Fibroblast of mammary gland (primary cell): ENCODE results near the gene ETV7.

ENCODE experiments used
- DNase-seq: peaks from one replicate; pipeline ENCODE4 v3.0.0-alpha.2; 2010; ENCODE audit warnings: low read depth
- H3K4me3 ChIP-seq: 2 replicates; pipeline ENCODE4 v1.5.1; 2011; ENCODE audit warnings: low read depth, mild to moderate bottlenecking, low read length, moderate library complexity; ENCODE audit not compliant: control insufficient read depth
- CTCF ChIP-seq: conservative IDR thresholded peaks from 2 replicates; pipeline ENCODE4 v1.5.1; 2011; ENCODE audit warnings: low read depth, low read length, inconsistent platforms; ENCODE audit not compliant: control insufficient read depth, insufficient read depth

Gene ETV7

DNA sequence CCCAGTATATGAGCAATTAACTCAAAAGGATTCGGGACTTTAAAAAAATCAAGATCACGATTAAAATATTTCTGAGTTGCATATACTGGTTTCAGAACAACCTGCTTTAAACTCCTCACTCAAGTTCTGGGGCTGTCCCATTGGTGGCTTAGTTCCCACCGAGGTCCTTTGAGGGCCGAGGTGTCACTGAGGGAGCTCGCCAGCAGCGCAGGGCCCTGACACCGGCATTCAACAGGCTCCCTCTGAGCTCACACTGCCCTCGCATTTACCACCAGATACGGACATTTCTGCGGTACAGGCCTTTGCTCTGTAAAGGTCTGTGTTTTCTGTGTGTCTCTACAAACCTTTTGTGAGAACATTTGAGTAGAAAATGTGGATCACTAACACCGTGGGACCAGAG lies 26.4 kb downstream of the ETV7 start:
- H3K4me3 ChIP-seq, result no peak overlapping the region
- no peak for TF ChIP-seq CTCF
- DNase-seq, result no peak

- peak; percentile 81 for TF ChIP-seq CTCF
- DNase-seq, result peak; percentile 66
- no peak overlapping the region for H3K4me3 ChIP-seq
Measured at GRCh38 chr6:36360241-36361054, 27.0 kb downstream of the ETV7 start.

DNA sequence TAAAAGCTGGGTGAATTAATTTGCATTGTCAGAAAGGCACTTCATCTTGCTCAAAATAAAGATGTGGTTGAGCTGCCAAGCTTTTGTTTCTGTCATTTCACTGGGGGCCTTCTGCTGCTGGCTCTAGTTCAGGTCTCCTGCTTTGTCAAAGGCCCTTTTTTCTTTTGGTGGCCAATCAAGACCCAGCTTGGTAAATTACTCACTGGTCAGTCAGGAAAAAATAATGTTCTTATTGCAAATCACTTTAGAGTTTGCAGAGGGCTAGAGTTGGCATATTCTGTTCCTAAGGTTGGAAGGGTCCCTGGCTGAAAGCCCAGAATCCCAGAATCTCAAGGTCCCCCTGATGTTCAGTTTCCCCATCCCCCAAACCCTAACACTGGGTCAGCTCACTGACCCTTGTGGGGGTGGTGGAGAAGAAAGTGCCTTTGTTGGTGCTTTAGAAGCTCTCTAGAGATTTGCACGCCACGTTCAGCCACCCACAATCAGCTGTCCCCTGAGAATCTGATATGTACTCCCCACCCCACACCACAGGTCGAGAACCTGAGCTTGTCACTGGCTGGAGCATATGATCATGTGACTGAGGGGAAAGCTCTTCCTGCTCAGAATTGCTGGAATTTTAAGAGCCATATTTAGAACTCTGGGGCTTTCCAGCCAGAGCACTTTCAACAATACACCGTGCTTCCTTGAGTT lies 29.1 kb downstream of the ETV7 start:
- H3K4me3 ChIP-seq, result no peak overlapping the region
- DNase-seq, result peak; percentile 17
- TF ChIP-seq CTCF, result no peak

- no peak for DNase-seq
- TF ChIP-seq CTCF, result no peak
- no peak overlapping the region for H3K4me3 ChIP-seq
Measured at GRCh38 chr6:36357872-36358225, 29.6 kb downstream of the ETV7 start.

DNA sequence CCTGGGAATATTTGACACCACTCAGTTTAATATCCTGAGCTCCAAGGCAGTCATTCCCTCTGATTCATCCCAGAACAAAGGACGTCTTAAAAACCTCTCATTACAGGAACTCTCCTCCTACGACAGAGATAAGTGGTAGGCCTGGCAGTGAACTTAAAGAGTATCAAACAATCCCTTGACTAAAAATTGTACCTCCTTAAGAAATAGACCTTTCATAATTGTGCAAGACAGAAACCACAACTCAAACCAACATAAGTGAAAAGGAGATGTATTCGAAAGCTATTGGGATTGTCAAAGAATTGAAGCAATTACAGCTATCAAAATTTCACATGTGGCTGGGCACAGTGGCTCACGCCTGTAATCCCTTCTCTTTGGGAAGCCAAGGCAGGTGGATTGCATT lies 31.6 kb downstream of the ETV7 start:
- TF ChIP-seq CTCF, result no peak
- DNase-seq, result no peak
- no peak overlapping the region for H3K4me3 ChIP-seq

GRCh38 chr6:36353411-36353915 lies 34.0 kb downstream of the ETV7 start:
- TF ChIP-seq CTCF, result no peak
- peak; percentile 86 for DNase-seq
- no peak overlapping the region for H3K4me3 ChIP-seq
